Transverse colon (tissue), 4 donors: ENCODE measurements around the gene CCDC51.

Source experiments
- EP300 ChIP-seq: sonication (generic); formaldehyde crosslinking; IDR thresholded peaks from one replicate; pipeline ENCODE4 v1.6.1; 2017; ENCODE audit warnings: antibody characterized with exemption, low read depth
- POLR2A ChIP-seq: fragments of 450-650 bp; IDR thresholded peaks from one replicate; pipeline ENCODE4 v1.6.1; 2016; ENCODE audit warnings: antibody characterized with exemption, mild to moderate bottlenecking, moderate library complexity
- POLR2AphosphoS5 ChIP-seq, 3 donors: sonication (generic); formaldehyde crosslinking; IDR thresholded peaks; one replicate each; pipeline ENCODE4 v1.6.1; 2016; ENCODE audit warnings: antibody characterized with exemption in 3 of 3
- TF ChIP-seq, protein P1 (sequence below), 5 experiments: fragments of 200-600 bp in 3 of 5; fragments of 450-650 bp in 2 of 5; sonication (generic) in 3 of 5; IDR thresholded peaks; 1 replicate in 2 of 5; 2 replicates in 3 of 5; pipeline ENCODE4 v1.5.1; 2016 to 2017; ENCODE audit warnings: antibody characterized with exemption in 5 of 5, inconsistent platforms in 3 of 5, mild to moderate bottlenecking in 2 of 5, moderate library complexity in 1 of 5

DNA sequence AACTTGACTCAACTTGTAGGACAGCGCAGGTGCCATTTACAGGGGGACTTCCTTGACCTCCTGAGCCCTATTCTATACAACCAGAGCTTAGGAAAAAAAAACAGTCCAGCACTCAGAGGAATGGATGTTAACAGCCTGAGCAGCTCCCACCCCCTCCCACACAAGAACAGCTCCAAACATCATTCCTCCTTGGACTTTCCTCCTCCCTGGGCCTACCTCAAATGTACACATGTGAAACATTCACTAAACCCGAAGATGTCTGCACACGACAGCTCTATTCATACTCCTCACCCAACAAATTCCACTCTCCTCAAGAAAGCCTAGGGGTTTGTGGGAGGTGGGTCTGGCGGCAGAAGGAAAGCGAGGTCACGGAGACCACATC is 6.1 kb upstream of the CCDC51 start:
- TF ChIP-seq, protein P1, sequence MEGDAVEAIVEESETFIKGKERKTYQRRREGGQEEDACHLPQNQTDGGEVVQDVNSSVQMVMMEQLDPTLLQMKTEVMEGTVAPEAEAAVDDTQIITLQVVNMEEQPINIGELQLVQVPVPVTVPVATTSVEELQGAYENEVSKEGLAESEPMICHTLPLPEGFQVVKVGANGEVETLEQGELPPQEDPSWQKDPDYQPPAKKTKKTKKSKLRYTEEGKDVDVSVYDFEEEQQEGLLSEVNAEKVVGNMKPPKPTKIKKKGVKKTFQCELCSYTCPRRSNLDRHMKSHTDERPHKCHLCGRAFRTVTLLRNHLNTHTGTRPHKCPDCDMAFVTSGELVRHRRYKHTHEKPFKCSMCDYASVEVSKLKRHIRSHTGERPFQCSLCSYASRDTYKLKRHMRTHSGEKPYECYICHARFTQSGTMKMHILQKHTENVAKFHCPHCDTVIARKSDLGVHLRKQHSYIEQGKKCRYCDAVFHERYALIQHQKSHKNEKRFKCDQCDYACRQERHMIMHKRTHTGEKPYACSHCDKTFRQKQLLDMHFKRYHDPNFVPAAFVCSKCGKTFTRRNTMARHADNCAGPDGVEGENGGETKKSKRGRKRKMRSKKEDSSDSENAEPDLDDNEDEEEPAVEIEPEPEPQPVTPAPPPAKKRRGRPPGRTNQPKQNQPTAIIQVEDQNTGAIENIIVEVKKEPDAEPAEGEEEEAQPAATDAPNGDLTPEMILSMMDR (IDR thresholded peaks at IDR 0.05): no peak
- TF ChIP-seq POLR2AphosphoS5 (IDR thresholded peaks at IDR 0.05) (no peak), POLR2A (no peak), EP300 (no peak)
